Endothelial cell of umbilical vein (primary cell): ENCODE measurements around the gene P4HA3. TPM values are rescaled to one million over a fixed set of nuclear protein-coding genes. Genes with fewer than 3 reads are reported as not detected.

Experiments used
- BruUV-seq: library from RNA; stranded (reverse); fragments of 400-500 nt; replicated peaks from 2 replicates; lab custom pipeline; 2021; lab: Mats Ljungman, UMichigan
- CTCF ChIA-PET: fragments of 300-600, 350-600 bp; sonication (Branson Sonifier 250); formaldehyde crosslinking; loops from one replicate; lab custom pipeline; 2021; ENCODE audit warnings: antibody characterized with exemption, inconsistent platforms; lab: Charles Lee
- POLR2A ChIA-PET: fragments of 300-600, 350-600 bp; sonication (Branson Sonifier 250); formaldehyde crosslinking; loops from one replicate; lab custom pipeline; 2021; ENCODE audit warnings: antibody characterized with exemption, inconsistent platforms; lab: Charles Lee
- DNase-seq: peaks from one replicate; pipeline ENCODE4 v3.0.0-alpha.2; 2011; ENCODE audit warnings: low read depth, low spot score
- FAIRE-seq: peaks from 2 replicates; lab custom pipeline; 2011; peaks lifted over from hg19 to GRCh38; lab: Jason Lieb, UNC
- H2AFZ ChIP-seq: 2 replicates; pipeline ENCODE4 v1.6.0; 2012; ENCODE audit warnings: low read depth, low read length, control low read depth, inconsistent platforms
- H3K27ac ChIP-seq: 2 replicates; pipeline ENCODE4 v1.5.1; 2011; ENCODE audit warnings: low read depth, mild to moderate bottlenecking, control low read depth, low read length, moderate library complexity; ENCODE audit not compliant: insufficient read depth
- H3K27me3 ChIP-seq, 2 experiments: 2 replicates each; pipeline versions ENCODE4 v1.6.0 to v1.6.1; 2011; ENCODE audit warnings: low read length in 2 of 2, mixed read lengths in 1 of 2; ENCODE audit not compliant: control insufficient read depth in 2 of 2, insufficient read depth in 2 of 2
- H3K36me3 ChIP-seq, 2 experiments: 2 replicates in 1 of 2; 3 replicates in 1 of 2; pipeline ENCODE4 v1.5.1; 2011; ENCODE audit warnings: low read length in 2 of 2, mild to moderate bottlenecking in 1 of 2, moderate library complexity in 1 of 2; ENCODE audit not compliant: control insufficient read depth in 2 of 2, insufficient read depth in 2 of 2; ENCODE audit errors: extremely low read depth in 1 of 2
- H3K4me1 ChIP-seq: 3 replicates; pipeline ENCODE4 v1.5.1; 2011; ENCODE audit warnings: mild to moderate bottlenecking, low read length; ENCODE audit not compliant: control insufficient read depth, insufficient read depth; ENCODE audit errors: extremely low read depth
- H3K4me2 ChIP-seq: 2 replicates; pipeline ENCODE4 v1.6.1; 2011; ENCODE audit warnings: low read length, control low read depth, mixed read lengths; ENCODE audit not compliant: insufficient read depth
- H3K4me3 ChIP-seq, 3 experiments: fragments of 200-600 bp in 1 of 3; sonication (generic), shearing (Covaris generic) in 1 of 3; replicated peaks in 1 of 3; 2 replicates each; pipeline ENCODE4 v1.5.1; 2011 to 2016; ENCODE audit warnings: control low read depth in 3 of 3, low read length in 3 of 3, mild to moderate bottlenecking in 2 of 3, inconsistent platforms in 1 of 3, low read depth in 1 of 3, moderate library complexity in 1 of 3; ENCODE audit not compliant: insufficient read depth in 1 of 3
- H3K79me2 ChIP-seq: 2 replicates; pipeline ENCODE4 v1.6.0; 2012; ENCODE audit warnings: low read length, inconsistent platforms; ENCODE audit not compliant: control insufficient read depth, insufficient read depth
- H3K9ac ChIP-seq: replicated peaks from 2 replicates; pipeline ENCODE3; 2011; ENCODE audit warnings: low read length, control low read depth; ENCODE audit not compliant: insufficient read depth; ENCODE audit errors: extremely low read depth
- H3K9me1 ChIP-seq: replicated peaks from 3 replicates; pipeline ENCODE4 v1.6.0; 2011; ENCODE audit warnings: mild to moderate bottlenecking, low read length; ENCODE audit not compliant: control insufficient read depth, insufficient read depth; ENCODE audit errors: extremely low read depth
- H3K9me3 ChIP-seq: replicated peaks from 2 replicates; pipeline ENCODE4 v1.5.1; 2012; ENCODE audit warnings: low read length, inconsistent platforms; ENCODE audit not compliant: control insufficient read depth, insufficient read depth
- H4K20me1 ChIP-seq: replicated peaks from 2 replicates; pipeline ENCODE3; 2011; ENCODE audit warnings: mild to moderate bottlenecking, low read length; ENCODE audit not compliant: control insufficient read depth, insufficient read depth; ENCODE audit errors: extremely low read depth
- EZH2 ChIP-seq: IDR thresholded peaks from 2 replicates; pipeline ENCODE4 v1.6.1; 2012; ENCODE audit warnings: borderline replicate concordance, low read depth, mild to moderate bottlenecking, moderate library complexity, low read length, inconsistent platforms; ENCODE audit not compliant: severe bottlenecking
- FOS ChIP-seq: IDR thresholded peaks from 2 replicates; pipeline ENCODE4 v1.6.1; 2011; ENCODE audit warnings: mild to moderate bottlenecking, low read length, moderate library complexity, borderline replicate concordance; ENCODE audit not compliant: insufficient read depth
- GATA2 ChIP-seq: IDR thresholded peaks from 2 replicates; pipeline ENCODE4 v1.7.0; 2011; ENCODE audit warnings: low read depth, mild to moderate bottlenecking, moderate library complexity, mixed read lengths, low read length; ENCODE audit not compliant: insufficient read length, insufficient read depth
- JUN ChIP-seq: IDR thresholded peaks from 2 replicates; pipeline ENCODE4 v1.6.1; 2011; ENCODE audit warnings: borderline replicate concordance, low read depth; ENCODE audit not compliant: insufficient read length, insufficient read depth
- MYC ChIP-seq: IDR thresholded peaks from one replicate; pipeline ENCODE4 v1.6.1; 2011; ENCODE audit warnings: mild to moderate bottlenecking, low read depth, low read length
- POLR2A ChIP-seq: IDR thresholded peaks from 2 replicates; pipeline ENCODE4 v1.6.1; 2012; ENCODE audit warnings: low read depth, mild to moderate bottlenecking, control low read depth, low read length
- POLR2AphosphoS5 ChIP-seq: IDR thresholded peaks from 2 replicates; pipeline ENCODE4 v1.6.1; 2012; ENCODE audit warnings: low read depth, mild to moderate bottlenecking, control low read depth, low read length, moderate library complexity; ENCODE audit not compliant: insufficient read depth
- dilution Hi-C: fragments of 300-500 bp; cut with MboI; formaldehyde crosslinking; loops from one replicate; pipeline ENCODE4 v1.15.0; 2019; ENCODE audit warnings: low sequenced_read_pairs; ENCODE audit not compliant: extremely low pct_ligation_motif_present
- intact Hi-C: fragments of 100-400 bp; cut with micrococcal nuclease; formaldehyde crosslinking; loops from one replicate; pipeline ENCODE4 v1.10.0; 2022
- polyA plus RNA-seq, 4 experiments: library from polyadenylated mRNA; depleted of rRNA in 3 of 4; stranded (reverse) in 3 of 4; unstranded in 1 of 4; fragments of >200 nt; gene quantifications; 2 replicates each; pipeline versions ENCODE4 v1.2.1 to v1.2.3, GENCODE V29; 2011 to 2012; ENCODE audit warnings: missing spikeins in 1 of 4
- total RNA-seq: library from RNA; stranded (reverse); gene quantifications from 2 replicates; pipeline ENCODE4 v1.2.3, GENCODE V29; 2021
- TF ChIP-seq, protein P1 (sequence below): IDR thresholded peaks from 2 replicates; pipeline ENCODE4 v1.6.1; 2011; ENCODE audit not compliant: insufficient read depth, insufficient read length
- TF ChIP-seq, protein P2 (sequence below), 2 donors: IDR thresholded peaks; 1 replicate in 1 of 2; 2 replicates in 1 of 2; pipeline ENCODE4 v1.5.1; 2011; ENCODE audit warnings: low read length in 2 of 2, mild to moderate bottlenecking in 2 of 2, moderate library complexity in 2 of 2, control low read depth in 1 of 2, inconsistent platforms in 1 of 2, low read depth in 1 of 2; ENCODE audit not compliant: insufficient read depth in 1 of 2; ENCODE audit errors: extremely low read depth in 1 of 2

The P4HA3 gene
- total and polyA plus RNA-seq, 2 donors (not counting 3 experiments of a cell fraction or from before 2014, with no cell fraction given), result 26.9 to 40.0 TPM

DNA sequence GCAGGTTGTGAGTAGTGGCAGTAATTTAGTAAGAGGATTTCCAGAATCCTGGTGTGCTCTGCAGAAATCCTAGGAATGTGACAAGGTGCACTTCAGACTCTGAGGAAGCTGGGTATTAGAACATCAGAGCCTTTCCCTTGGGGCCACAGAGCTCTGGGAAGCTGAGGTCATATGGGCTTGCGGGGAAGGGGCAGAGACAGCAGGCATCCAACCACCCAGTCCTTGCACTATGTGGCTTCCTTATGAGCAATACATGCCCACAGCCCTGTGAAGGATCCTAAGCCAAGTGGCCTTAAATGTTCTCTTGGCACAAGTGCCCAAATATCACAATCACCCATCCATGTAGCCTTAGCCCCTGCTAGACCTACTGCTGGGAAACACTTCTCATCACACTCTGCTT, 46.2 kb downstream of the P4HA3 start:
- DNase-seq (no peak), FAIRE-seq (no peak)
- Histone ChIP-seq H3K27me3 (no peaks in the 10 kb centered on the region), H3K79me2 (no peaks in the 10 kb centered on the region), H3K9me3 (no peaks in the 10 kb centered on the region), H4K20me1 (no peaks in the 10 kb centered on the region), H3K36me3 (peaks cover 0 to 16% of the 10 kb centered on the region in 2 experiments), H3K27ac (no peak overlapping the region), H3K4me3 (no peak overlapping the region), H2AFZ (no peak overlapping the region), H3K9ac (no peak overlapping the region), H3K4me1 (no peaks in the 10 kb centered on the region), H3K9me1 (no peaks in the 10 kb centered on the region), H3K4me2 (no peak overlapping the region)
- POLR2A ChIA-PET, result no interaction called here
- TF ChIP-seq MYC, result no peak
- TF ChIP-seq, protein P1, sequence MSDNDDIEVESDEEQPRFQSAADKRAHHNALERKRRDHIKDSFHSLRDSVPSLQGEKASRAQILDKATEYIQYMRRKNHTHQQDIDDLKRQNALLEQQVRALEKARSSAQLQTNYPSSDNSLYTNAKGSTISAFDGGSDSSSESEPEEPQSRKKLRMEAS, result no peak
- no peak for TF ChIP-seq GATA2
- no peak for TF ChIP-seq EZH2
- no peak for TF ChIP-seq JUN
- TF ChIP-seq FOS, result no peak
- TF ChIP-seq POLR2A, result no peak
- TF ChIP-seq, protein P2, sequence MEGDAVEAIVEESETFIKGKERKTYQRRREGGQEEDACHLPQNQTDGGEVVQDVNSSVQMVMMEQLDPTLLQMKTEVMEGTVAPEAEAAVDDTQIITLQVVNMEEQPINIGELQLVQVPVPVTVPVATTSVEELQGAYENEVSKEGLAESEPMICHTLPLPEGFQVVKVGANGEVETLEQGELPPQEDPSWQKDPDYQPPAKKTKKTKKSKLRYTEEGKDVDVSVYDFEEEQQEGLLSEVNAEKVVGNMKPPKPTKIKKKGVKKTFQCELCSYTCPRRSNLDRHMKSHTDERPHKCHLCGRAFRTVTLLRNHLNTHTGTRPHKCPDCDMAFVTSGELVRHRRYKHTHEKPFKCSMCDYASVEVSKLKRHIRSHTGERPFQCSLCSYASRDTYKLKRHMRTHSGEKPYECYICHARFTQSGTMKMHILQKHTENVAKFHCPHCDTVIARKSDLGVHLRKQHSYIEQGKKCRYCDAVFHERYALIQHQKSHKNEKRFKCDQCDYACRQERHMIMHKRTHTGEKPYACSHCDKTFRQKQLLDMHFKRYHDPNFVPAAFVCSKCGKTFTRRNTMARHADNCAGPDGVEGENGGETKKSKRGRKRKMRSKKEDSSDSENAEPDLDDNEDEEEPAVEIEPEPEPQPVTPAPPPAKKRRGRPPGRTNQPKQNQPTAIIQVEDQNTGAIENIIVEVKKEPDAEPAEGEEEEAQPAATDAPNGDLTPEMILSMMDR (IDR thresholded peaks at IDR 0.05; ENCODE audit: extremely low read depth in 1 of 2, insufficient read depth in 1 of 2, low read depth in 1 of 2, low read length in 2 of 2), result no peak
- no peak for TF ChIP-seq POLR2AphosphoS5
- CTCF ChIA-PET, result interaction anchor here (2.0 kb wide), 1 partner anchor 9 kb away, joined by 8 read pairs; no protein-coding TSS in a partner anchor
- dilution Hi-C loops, result no loop called here
- no TSS peak for BruUV-seq
- intact Hi-C loops, result no loop called here
